B cell (primary cell): ENCODE results near the gene PRKAR1A. TPM values are rescaled to one million over a fixed set of nuclear protein-coding genes. Genes with fewer than 3 reads are reported as not detected.

Source experiments
- ATAC-seq: fragments of 200-7000 bp; cut with Tn5 transposase; one replicate; pipeline ENCODE4 v1.10.0; 2021; ENCODE audit warnings: low read depth, mild to moderate bottlenecking, moderate number of reproducible peaks, moderate library complexity
- CTCF ChIA-PET: fragments of 350-600 bp; sonication (Branson Sonifier 250); formaldehyde crosslinking; loops from one replicate; lab custom pipeline; 2021; ENCODE audit warnings: antibody characterized with exemption, inconsistent platforms; lab: Charles Lee
- POLR2A ChIA-PET: fragments of 350-600 bp; sonication (Branson Sonifier 250); formaldehyde crosslinking; loops from one replicate; lab custom pipeline; 2021; ENCODE audit warnings: antibody characterized with exemption; lab: Charles Lee
- DNase-seq: peaks from one replicate; pipeline ENCODE4 v3.0.0; 2013
- H2AFZ ChIP-seq: 2 replicates; pipeline ENCODE4 v1.6.1; 2012; ENCODE audit warnings: mild to moderate bottlenecking, low read depth, low read length; ENCODE audit not compliant: insufficient read depth, poor library complexity, severe bottlenecking
- H3K27ac ChIP-seq, 2 donors: 1 replicate in 1 of 2; 2 replicates in 1 of 2; pipeline ENCODE4 v1.5.1; 2012 to 2013; ENCODE audit warnings: low read length in 2 of 2, mild to moderate bottlenecking in 2 of 2, moderate library complexity in 1 of 2
- H3K27me3 ChIP-seq, 4 experiments: fragments of 200-600 bp in 1 of 4; sonication (generic) in 1 of 4; replicated peaks in 1 of 4; 1 replicate in 2 of 4; 2 replicates in 2 of 4; pipeline versions ENCODE4 v1.6.1 to v1.7.0; 2013 to 2016; ENCODE audit warnings: low read length in 3 of 4, mild to moderate bottlenecking in 2 of 4, mixed read lengths in 1 of 4, moderate library complexity in 1 of 4; ENCODE audit not compliant: insufficient read depth in 4 of 4, control insufficient read depth in 3 of 4; ENCODE audit errors: control extremely low read depth in 1 of 4
- H3K36me3 ChIP-seq, 2 experiments: replicated peaks in 1 of 2; 1 replicate in 1 of 2; 2 replicates in 1 of 2; pipeline versions ENCODE4 v1.6.1 to v1.7.1; 2013; ENCODE audit warnings: low read length in 1 of 2; ENCODE audit not compliant: insufficient read depth in 2 of 2, control insufficient read depth in 1 of 2; ENCODE audit errors: control extremely low read depth in 1 of 2, extremely low read depth in 1 of 2
- H3K4me1 ChIP-seq, 2 donors: fragments of 200-600 bp in 1 of 2; sonication (generic) in 1 of 2; 1 replicate in 1 of 2; 2 replicates in 1 of 2; pipeline versions ENCODE4 v1.5.1 to v1.6.1; 2013 to 2017; ENCODE audit warnings: low read length in 2 of 2; ENCODE audit not compliant: control insufficient read depth in 2 of 2, insufficient read depth in 2 of 2
- H3K4me2 ChIP-seq: replicated peaks from 2 replicates; pipeline ENCODE3; 2012; ENCODE audit warnings: mild to moderate bottlenecking, low read depth, low read length; ENCODE audit not compliant: poor library complexity, severe bottlenecking
- H3K4me3 ChIP-seq, 5 experiments: fragments of 200-600 bp in 1 of 5; sonication (generic) in 1 of 5; 1 replicate in 3 of 5; 2 replicates in 2 of 5; pipeline versions ENCODE4 v1.5.1 to v1.7.0; 2011 to 2016; ENCODE audit warnings: low read length in 4 of 5, mild to moderate bottlenecking in 4 of 5, low read depth in 2 of 5, control low read depth in 1 of 5, moderate library complexity in 1 of 5; ENCODE audit not compliant: insufficient read depth in 1 of 5; ENCODE audit errors: control extremely low read depth in 1 of 5, extremely low read depth in 1 of 5
- H3K79me2 ChIP-seq: fragments of 200-600 bp; sonication (generic); one replicate; pipeline ENCODE4 v1.6.0; 2016; ENCODE audit warnings: low read length; ENCODE audit not compliant: control insufficient read depth, insufficient read depth
- H3K9ac ChIP-seq: fragments of 200-600 bp; sonication (generic); 2 replicates; pipeline ENCODE4 v1.6.1; 2017; ENCODE audit warnings: mild to moderate bottlenecking, low read length, moderate library complexity
- H3K9me3 ChIP-seq, 3 donors: one replicate each; pipeline versions ENCODE4 v1.6.1 to v1.7.1; 2013; ENCODE audit warnings: low read length in 2 of 3; ENCODE audit not compliant: control insufficient read depth in 2 of 3, insufficient read depth in 1 of 3; ENCODE audit errors: control extremely low read depth in 1 of 3
- H4K20me1 ChIP-seq: 2 replicates; pipeline ENCODE4 v1.6.0; 2012; ENCODE audit warnings: mild to moderate bottlenecking, low read length; ENCODE audit not compliant: insufficient read depth, control insufficient read depth, poor library complexity, severe bottlenecking
- H3K27ac Mint-ChIP-seq: one replicate; pipeline ENCODE4 v1.8.0; 2021; ENCODE audit warnings: mixed read lengths
- H3K27me3 Mint-ChIP-seq: one replicate; pipeline ENCODE4 v1.8.0; 2021; ENCODE audit warnings: mixed read lengths
- H3K4me1 Mint-ChIP-seq: one replicate; pipeline ENCODE4 v1.8.0; 2021; ENCODE audit warnings: mixed read lengths
- H3K4me3 Mint-ChIP-seq: one replicate; pipeline ENCODE4 v1.8.0; 2021; ENCODE audit warnings: mixed read lengths
- H3K9me3 Mint-ChIP-seq: one replicate; pipeline ENCODE4 v1.8.0; 2022; ENCODE audit warnings: mixed read lengths; ENCODE audit not compliant: insufficient read depth
- EZH2 ChIP-seq: IDR thresholded peaks from 2 replicates; pipeline ENCODE4 v1.6.1; 2012; ENCODE audit warnings: borderline replicate concordance, low read depth, mild to moderate bottlenecking, moderate library complexity, low read length; ENCODE audit not compliant: insufficient read depth, poor library complexity, severe bottlenecking
- WGBS: methylation state at CpG from one replicate; pipeline ENCODE4 v1.1.5; 2013; ENCODE audit warnings: missing lambda C conversion rate; ENCODE audit not compliant: insufficient coverage; 5-methylcytosine and 5-hydroxymethylcytosine counted together
- intact Hi-C: fragments of 100-400 bp; cut with micrococcal nuclease; formaldehyde crosslinking; loops from one replicate; pipeline ENCODE4 v1.10.0; 2022
- polyA plus RNA-seq: library from polyadenylated mRNA; depleted of rRNA; stranded (reverse); fragments of >200 nt; gene quantifications from 2 replicates; pipeline ENCODE4 v1.2.3, GENCODE V29; 2012
- total RNA-seq, 2 donors: library from RNA; stranded (reverse); fragments of 120-200 nt in 1 of 2; gene quantifications; 1 replicate in 1 of 2; 2 replicates in 1 of 2; pipeline versions ENCODE4 v1.2.3 to v1.2.4, GENCODE V29; 2013 to 2022
- TF ChIP-seq, protein P1 (sequence below): fragments of 200-600 bp; IDR thresholded peaks from one replicate; pipeline ENCODE4 v1.8.0; 2022; ENCODE audit warnings: antibody characterized with exemption, mild to moderate bottlenecking

Gene PRKAR1A
- total and polyA plus RNA-seq, 2 donors (not counting 1 experiment from before 2014, with no cell fraction given) = 63.1 to 296 TPM

DNA sequence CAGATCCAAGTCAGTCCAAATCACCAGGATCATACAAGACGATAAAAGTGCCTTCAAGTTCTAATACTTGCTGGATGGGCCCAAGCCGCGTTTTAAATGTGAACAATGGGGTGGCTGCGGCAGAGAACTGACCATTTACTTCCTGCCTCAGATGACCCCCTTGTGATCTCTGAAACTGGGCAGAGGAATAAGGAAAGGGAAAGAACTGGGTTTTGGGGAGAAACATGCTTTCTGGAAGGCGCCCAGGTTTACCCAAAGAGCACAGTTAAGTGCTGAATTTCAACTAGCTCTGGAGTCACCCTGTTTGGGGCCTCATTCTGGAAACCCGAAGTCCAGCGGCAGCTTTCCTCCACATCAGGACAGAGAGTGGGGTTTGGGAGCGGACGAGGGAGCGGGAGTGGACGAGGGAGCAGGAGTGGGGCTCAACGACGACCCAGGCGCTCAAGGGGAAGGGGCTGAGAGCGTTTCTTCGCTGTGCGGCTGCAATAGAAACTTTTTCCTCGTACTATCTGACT, 87.4 kb downstream of the PRKAR1A start:
- ChIA-PET POLR2A (no interaction called here), CTCF (no interaction called here)
- Histone ChIP-seq H3K9ac (no peak overlapping the region), H3K4me1 (peaks cover 9 to 19% of the 10 kb centered on the region in 2 donors), H3K36me3 (no peaks in the 10 kb centered on the region), H3K27me3 (peaks cover 0 to 47% (median 33%) of the 10 kb centered on the region in 4 experiments), H4K20me1 (no peaks in the 10 kb centered on the region), H3K4me3 (no peak overlapping the region), H3K9me3 (no peaks in the 10 kb centered on the region), H3K27ac (no peak overlapping the region), H3K79me2 (no peaks in the 10 kb centered on the region), H3K4me2 (peak overlapping the region; percentile 60), H2AFZ (no peak overlapping the region)
- intact Hi-C loops = no loop called here
- DNase-seq = no peak
- WGBS = 24% methylated on average over 18 of the region's 18 CpGs
- H3K4me1 Mint-ChIP-seq = peaks cover 16% of the 10 kb centered on the region
- peaks cover 3% of the 10 kb centered on the region for H3K9me3 Mint-ChIP-seq
- H3K27me3 Mint-ChIP-seq = peaks cover 63% of the 10 kb centered on the region
- no peak for TF ChIP-seq EZH2
- TF ChIP-seq, protein P1, sequence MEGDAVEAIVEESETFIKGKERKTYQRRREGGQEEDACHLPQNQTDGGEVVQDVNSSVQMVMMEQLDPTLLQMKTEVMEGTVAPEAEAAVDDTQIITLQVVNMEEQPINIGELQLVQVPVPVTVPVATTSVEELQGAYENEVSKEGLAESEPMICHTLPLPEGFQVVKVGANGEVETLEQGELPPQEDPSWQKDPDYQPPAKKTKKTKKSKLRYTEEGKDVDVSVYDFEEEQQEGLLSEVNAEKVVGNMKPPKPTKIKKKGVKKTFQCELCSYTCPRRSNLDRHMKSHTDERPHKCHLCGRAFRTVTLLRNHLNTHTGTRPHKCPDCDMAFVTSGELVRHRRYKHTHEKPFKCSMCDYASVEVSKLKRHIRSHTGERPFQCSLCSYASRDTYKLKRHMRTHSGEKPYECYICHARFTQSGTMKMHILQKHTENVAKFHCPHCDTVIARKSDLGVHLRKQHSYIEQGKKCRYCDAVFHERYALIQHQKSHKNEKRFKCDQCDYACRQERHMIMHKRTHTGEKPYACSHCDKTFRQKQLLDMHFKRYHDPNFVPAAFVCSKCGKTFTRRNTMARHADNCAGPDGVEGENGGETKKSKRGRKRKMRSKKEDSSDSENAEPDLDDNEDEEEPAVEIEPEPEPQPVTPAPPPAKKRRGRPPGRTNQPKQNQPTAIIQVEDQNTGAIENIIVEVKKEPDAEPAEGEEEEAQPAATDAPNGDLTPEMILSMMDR = no peak
- H3K4me3 Mint-ChIP-seq = peak overlapping the region; percentile 81
- ATAC-seq = no peak
- H3K27ac Mint-ChIP-seq = no peak overlapping the region

DNA sequence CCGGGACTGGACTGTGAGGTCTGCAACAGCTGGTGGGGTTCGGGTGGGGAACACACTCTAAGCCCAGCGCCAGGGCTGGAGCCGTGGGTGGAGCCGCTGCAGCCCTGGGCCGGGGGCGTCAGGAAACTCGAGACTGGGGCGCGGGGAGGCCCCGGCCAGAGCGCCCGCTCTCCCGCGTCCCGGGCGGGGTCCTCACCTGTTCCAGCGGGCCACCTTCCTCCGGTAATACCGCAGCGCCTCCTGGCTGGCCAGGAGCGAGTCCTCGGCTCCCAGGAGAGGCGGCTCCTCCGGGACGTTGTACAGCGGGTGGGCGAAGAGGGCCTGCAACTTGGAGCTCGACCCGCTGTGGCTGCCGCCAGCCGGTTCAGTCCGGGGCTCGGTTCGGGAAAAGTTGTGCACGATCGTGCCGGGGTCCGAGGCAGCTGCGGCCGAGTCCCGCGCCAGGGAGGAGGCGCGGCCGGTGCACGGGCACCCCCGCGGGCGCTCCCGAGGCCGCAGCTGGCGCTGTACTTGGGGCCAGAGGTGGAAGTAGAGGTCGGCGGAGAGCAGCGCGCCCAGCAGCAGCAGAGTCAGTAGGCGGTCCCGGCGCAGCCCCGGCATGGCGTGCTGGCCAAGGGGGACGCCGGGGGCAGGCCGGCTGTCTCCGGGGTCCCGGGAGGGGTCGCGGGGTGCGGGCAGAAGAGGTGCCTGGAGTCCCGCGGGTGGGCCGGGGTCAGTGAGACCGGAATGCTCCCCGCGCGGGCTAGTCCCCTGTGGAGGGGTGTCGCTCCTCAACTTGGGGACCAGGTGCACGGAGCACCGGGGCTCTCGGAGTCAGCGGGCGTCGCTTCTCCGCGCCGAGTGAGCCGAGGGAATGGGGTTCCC, 88.1 kb downstream of the PRKAR1A start:
- Histone ChIP-seq H3K9me3 (no peaks in the 10 kb centered on the region), H3K9ac (no peak overlapping the region), H4K20me1 (no peaks in the 10 kb centered on the region), H3K4me3 (peak overlapping the region in 1 of 5 experiments; percentile 15), H3K4me1 (peaks cover 9 to 19% of the 10 kb centered on the region in 2 donors), H2AFZ (peak overlapping the region; percentile 22), H3K79me2 (no peaks in the 10 kb centered on the region), H3K27ac (no peak overlapping the region), H3K36me3 (no peaks in the 10 kb centered on the region), H3K27me3 (peaks cover 0 to 47% (median 33%) of the 10 kb centered on the region in 4 experiments), H3K4me2 (peak overlapping the region; percentile 60)
- no peak for ATAC-seq
- peaks cover 3% of the 10 kb centered on the region for H3K9me3 Mint-ChIP-seq
- intact Hi-C loops = no loop called here
- H3K27ac Mint-ChIP-seq = no peak overlapping the region
- peaks cover 16% of the 10 kb centered on the region for H3K4me1 Mint-ChIP-seq
- WGBS = 3% methylated on average over 88 of the region's 88 CpGs
- DNase-seq = peak; percentile 8
- ChIA-PET POLR2A (no interaction called here), CTCF (no interaction called here)
- peak overlapping the region; percentile 81 for H3K4me3 Mint-ChIP-seq
- H3K27me3 Mint-ChIP-seq = peaks cover 62% of the 10 kb centered on the region
- no peak for TF ChIP-seq EZH2
- TF ChIP-seq, protein P1 = no peak
